SU-DHL-6 (cell line): ENCODE measurements around the gene RYR2.

Source experiments
- EZH2phosphoT487 ChIP-seq: fragments of 200-600 bp; sonication (generic), shearing (Covaris generic); conservative IDR thresholded peaks from 2 replicates; pipeline ENCODE4 v1.6.1; 2018; ENCODE audit warnings: mild to moderate bottlenecking, antibody characterized with exemption, low read length, moderate library complexity, mixed read lengths
- TF ChIP-seq, protein P1 (sequence below): fragments of 200-600 bp; sonication (generic); IDR thresholded peaks from one replicate; pipeline ENCODE4 v1.5.1; 2017; ENCODE audit warnings: antibody characterized with exemption, mild to moderate bottlenecking, low read length, moderate library complexity; ENCODE audit not compliant: insufficient read depth, poor library complexity, severe bottlenecking

DNA sequence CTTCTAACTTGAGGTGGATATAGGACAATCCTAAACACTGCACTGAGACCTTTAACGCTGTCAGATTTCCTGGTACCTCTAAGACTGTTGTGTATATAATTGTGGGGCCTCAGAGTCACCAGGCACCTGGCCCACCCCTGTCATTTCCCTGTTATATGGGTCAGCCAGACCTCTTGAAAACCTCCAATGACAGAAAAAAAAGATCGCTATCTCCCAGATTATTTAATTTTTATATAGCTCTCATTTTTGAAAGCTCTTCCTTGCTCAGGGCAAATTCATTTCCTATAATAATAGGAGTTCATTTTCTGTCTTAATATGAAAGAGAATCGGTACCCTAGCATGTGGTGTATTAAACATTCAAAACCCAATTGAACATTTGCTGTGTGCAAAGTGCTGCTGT lies 792.1 kb downstream of the RYR2 start:
- TF ChIP-seq, protein P1, sequence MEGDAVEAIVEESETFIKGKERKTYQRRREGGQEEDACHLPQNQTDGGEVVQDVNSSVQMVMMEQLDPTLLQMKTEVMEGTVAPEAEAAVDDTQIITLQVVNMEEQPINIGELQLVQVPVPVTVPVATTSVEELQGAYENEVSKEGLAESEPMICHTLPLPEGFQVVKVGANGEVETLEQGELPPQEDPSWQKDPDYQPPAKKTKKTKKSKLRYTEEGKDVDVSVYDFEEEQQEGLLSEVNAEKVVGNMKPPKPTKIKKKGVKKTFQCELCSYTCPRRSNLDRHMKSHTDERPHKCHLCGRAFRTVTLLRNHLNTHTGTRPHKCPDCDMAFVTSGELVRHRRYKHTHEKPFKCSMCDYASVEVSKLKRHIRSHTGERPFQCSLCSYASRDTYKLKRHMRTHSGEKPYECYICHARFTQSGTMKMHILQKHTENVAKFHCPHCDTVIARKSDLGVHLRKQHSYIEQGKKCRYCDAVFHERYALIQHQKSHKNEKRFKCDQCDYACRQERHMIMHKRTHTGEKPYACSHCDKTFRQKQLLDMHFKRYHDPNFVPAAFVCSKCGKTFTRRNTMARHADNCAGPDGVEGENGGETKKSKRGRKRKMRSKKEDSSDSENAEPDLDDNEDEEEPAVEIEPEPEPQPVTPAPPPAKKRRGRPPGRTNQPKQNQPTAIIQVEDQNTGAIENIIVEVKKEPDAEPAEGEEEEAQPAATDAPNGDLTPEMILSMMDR: no peak
- no peak for TF ChIP-seq EZH2phosphoT487
